Nucleus accumbens (tissue), 56 donors: ENCODE data around the gene MYH6.

ENCODE experiments used
- DNase-seq, 56 donors: peaks; one replicate each; lab custom pipeline; 2025; lab: John Stamatoyannopoulos, UW

MYH6 gene

GRCh38 chr14:23415821-23416778, 8.0 kb upstream of the MYH6 start:
- peak in 5 of 56 donors; percentile 6 to 32 (median 13) for DNase-seq

GRCh38 chr14:23414906-23415820, 7.1 kb upstream of the MYH6 start:
- no peak for DNase-seq

GRCh38 chr14:23414254-23414653, 6.2 kb upstream of the MYH6 start:
- DNase-seq: no peak

- no peak for DNase-seq
Measured at GRCh38 chr14:23413681-23414080, 5.6 kb upstream of the MYH6 start.

GRCh38 chr14:23411563-23412525, 3.8 kb upstream of the MYH6 start:
- DNase-seq: no peak

- no peak for DNase-seq
Measured at GRCh38 chr14:23409966-23410635, 2.0 kb upstream of the MYH6 start.

GRCh38 chr14:23409475-23409874, 1.4 kb upstream of the MYH6 start:
- no peak for DNase-seq

- DNase-seq: no peak
Measured at GRCh38 chr14:23408307-23408630, 196 bp upstream of the MYH6 start.

GRCh38 chr14:23406725-23407355, 1.2 kb downstream of the MYH6 start:
- no peak for DNase-seq

GRCh38 chr14:23406244-23406643, 1.8 kb downstream of the MYH6 start:
- peak in 7 of 56 donors; percentile 1 to 34 (median 12) for DNase-seq

- DNase-seq: no peak
Measured at GRCh38 chr14:23405516-23406025, 2.5 kb downstream of the MYH6 start.

GRCh38 chr14:23405096-23405495, 3.0 kb downstream of the MYH6 start:
- DNase-seq: no peak

- DNase-seq: no peak
Measured at GRCh38 chr14:23404331-23404900, 3.7 kb downstream of the MYH6 start.

GRCh38 chr14:23403908-23404307, 4.2 kb downstream of the MYH6 start:
- DNase-seq: no peak

GRCh38 chr14:23403139-23403438, 5.0 kb downstream of the MYH6 start:
- no peak for DNase-seq

GRCh38 chr14:23402296-23403138, 5.6 kb downstream of the MYH6 start:
- no peak for DNase-seq

- no peak for DNase-seq
Measured at GRCh38 chr14:23401291-23401690, 6.8 kb downstream of the MYH6 start.
